ENCODE results near the gene LDLRAD3. TPM values are rescaled to one million over a fixed set of nuclear protein-coding genes. Genes with fewer than 3 reads are reported as not detected.

LDLRAD3 gene
- total RNA-seq, 2 experiments from 2014 or later, result 0.22 to 0.59 TPM

DNA sequence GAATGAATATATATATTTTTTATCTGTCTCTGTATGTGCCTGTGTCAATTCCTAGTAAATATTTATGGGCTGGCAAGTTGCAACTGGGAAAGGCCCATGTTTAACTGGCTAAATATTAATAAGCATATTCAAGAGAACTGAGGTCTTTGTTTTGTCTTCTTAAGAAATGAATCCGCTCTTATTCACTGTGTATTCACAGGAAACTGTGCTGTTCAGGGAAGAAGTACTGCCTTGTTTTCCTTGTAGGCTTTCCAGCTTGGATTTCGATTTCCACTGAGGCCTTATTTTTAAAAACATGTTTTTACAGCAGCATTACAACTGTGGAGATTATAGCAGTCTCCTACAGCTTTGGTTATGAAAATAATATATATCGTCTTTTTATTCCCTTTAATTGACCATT, 64.7 kb downstream of the LDLRAD3 start:
- Mint-ChIP-seq H3K9me3 (no peaks in the 10 kb centered on the region), H3K4me3 (no peak overlapping the region), H3K27me3 (peaks cover 15% of the 10 kb centered on the region), H3K36me3 (ENCODE audit: low read depth) (no peaks in the 10 kb centered on the region), H3K27ac (no peak overlapping the region), H3K4me1 (ENCODE audit: low read depth) (no peaks in the 10 kb centered on the region)
- intact Hi-C loops (cut with micrococcal nuclease), result no loop called here
- ChIA-PET CTCF (no interaction called here), POLR2A (no interaction called here)
- no peak for DNase-seq
- TF ChIP-seq, protein P1, sequence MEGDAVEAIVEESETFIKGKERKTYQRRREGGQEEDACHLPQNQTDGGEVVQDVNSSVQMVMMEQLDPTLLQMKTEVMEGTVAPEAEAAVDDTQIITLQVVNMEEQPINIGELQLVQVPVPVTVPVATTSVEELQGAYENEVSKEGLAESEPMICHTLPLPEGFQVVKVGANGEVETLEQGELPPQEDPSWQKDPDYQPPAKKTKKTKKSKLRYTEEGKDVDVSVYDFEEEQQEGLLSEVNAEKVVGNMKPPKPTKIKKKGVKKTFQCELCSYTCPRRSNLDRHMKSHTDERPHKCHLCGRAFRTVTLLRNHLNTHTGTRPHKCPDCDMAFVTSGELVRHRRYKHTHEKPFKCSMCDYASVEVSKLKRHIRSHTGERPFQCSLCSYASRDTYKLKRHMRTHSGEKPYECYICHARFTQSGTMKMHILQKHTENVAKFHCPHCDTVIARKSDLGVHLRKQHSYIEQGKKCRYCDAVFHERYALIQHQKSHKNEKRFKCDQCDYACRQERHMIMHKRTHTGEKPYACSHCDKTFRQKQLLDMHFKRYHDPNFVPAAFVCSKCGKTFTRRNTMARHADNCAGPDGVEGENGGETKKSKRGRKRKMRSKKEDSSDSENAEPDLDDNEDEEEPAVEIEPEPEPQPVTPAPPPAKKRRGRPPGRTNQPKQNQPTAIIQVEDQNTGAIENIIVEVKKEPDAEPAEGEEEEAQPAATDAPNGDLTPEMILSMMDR (IDR thresholded peaks at IDR 0.05), result no peak
- ATAC-seq, result no peak

DNA sequence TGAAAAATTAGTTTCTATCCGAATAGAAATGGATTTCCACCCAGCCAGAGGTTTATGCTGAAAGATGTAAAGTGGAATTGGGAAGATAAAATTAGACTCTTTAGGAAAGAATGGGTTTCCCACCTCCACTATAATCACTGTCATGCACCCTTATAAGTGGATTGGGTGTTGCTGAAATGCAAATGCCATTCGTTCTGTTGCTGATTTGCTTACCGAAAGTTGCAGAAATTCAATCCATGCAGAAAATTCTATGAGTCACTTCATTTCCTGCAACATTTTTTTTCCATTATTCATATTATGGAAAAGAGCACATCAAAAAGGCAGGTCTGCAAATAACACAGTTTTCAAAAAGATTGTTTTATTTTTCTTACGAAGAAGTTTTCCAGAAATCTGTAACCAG, 65.6 kb downstream of the LDLRAD3 start:
- no peaks in the 10 kb centered on the region for H3K9me3 Mint-ChIP-seq
- no peak for DNase-seq
- no peaks in the 10 kb centered on the region for H3K4me1 Mint-ChIP-seq (ENCODE audit: low read depth)
- CTCF ChIA-PET, result no interaction called here
- H3K36me3 Mint-ChIP-seq (ENCODE audit: low read depth), result no peaks in the 10 kb centered on the region
- intact Hi-C loops (cut with micrococcal nuclease), result no loop called here
- TF ChIP-seq, protein P1 (IDR thresholded peaks at IDR 0.05), result no peak
- POLR2A ChIA-PET, result no interaction called here
- no peak overlapping the region for H3K27ac Mint-ChIP-seq
- no peak for ATAC-seq
- peaks cover 15% of the 10 kb centered on the region for H3K27me3 Mint-ChIP-seq
- no peak overlapping the region for H3K4me3 Mint-ChIP-seq

DNA sequence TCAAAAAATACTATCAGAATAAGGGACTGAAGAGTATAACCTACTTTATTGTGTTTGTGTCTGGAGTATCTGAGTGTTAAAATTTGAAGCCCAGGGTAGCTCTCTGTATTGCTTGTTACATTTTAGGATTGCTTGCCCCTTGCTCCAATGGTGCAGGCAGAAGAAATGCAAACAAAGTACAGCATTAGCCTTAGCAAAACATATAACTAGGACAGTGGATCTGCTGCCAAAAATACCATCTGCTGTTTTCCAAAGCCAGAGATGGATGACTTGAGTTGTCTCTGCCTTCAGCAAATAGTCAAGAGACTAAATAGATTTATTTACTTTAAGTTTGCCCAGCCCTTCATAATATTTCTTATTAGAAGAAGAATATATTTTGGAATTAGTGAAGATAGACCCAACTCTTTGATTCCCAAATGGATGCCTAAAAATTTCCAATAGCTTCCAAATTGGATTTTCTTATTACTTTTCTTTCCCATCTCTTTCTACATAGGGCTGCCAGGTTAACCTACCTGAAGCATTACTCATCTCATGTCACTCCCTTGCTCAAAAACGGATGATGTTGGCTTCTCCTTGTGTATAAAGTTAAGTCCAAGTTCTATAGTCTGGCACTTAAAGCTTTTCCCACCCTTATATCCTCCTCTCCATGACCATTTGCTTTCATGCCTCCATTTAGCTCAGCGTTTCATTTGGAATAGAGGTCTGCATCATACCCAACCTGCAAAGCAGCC, 66.3 kb downstream of the LDLRAD3 start:
- H3K9me3 Mint-ChIP-seq, result no peaks in the 10 kb centered on the region
- H3K4me3 Mint-ChIP-seq, result no peak overlapping the region
- H3K27ac Mint-ChIP-seq, result no peak overlapping the region
- H3K36me3 Mint-ChIP-seq (ENCODE audit: low read depth), result no peaks in the 10 kb centered on the region
- DNase-seq (no peak), ATAC-seq (no peak)
- ChIA-PET POLR2A (no interaction called here), CTCF (no interaction called here)
- intact Hi-C loops (cut with micrococcal nuclease), result no loop called here
- TF ChIP-seq, protein P1 (IDR thresholded peaks at IDR 0.05), result no peak
- peaks cover 15% of the 10 kb centered on the region for H3K27me3 Mint-ChIP-seq
- H3K4me1 Mint-ChIP-seq (ENCODE audit: low read depth), result no peaks in the 10 kb centered on the region

DNA sequence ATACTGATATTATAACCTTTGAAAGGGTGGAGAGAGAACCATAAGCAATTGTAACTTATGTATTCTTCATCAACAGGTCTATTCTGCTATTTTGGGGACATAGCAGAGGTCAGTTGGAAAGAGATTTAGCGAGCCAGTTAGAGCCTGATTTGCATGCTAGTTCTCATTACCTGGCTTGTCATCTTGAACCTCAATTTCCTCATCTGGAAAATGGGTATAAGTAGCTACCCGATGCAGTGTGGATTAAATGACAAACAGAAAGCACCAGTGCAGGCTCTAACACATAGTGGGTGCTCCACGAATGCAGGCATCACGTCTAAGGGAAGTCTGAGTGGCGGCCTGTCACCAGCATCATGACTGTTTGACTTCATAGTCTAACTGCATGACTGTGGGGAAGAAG, 67.7 kb downstream of the LDLRAD3 start:
- POLR2A ChIA-PET, result interaction anchor here (0.6 kb wide), 1 partner anchor 139 kb away, joined by 3 read pairs; no protein-coding TSS in a partner anchor
- H3K36me3 Mint-ChIP-seq (ENCODE audit: low read depth), result no peaks in the 10 kb centered on the region
- peaks cover 12% of the 10 kb centered on the region for H3K27me3 Mint-ChIP-seq
- H3K27ac Mint-ChIP-seq, result no peak overlapping the region
- H3K4me3 Mint-ChIP-seq, result no peak overlapping the region
- H3K9me3 Mint-ChIP-seq, result no peaks in the 10 kb centered on the region
- TF ChIP-seq, protein P1 (IDR thresholded peaks at IDR 0.05), result no peak
- no peaks in the 10 kb centered on the region for H3K4me1 Mint-ChIP-seq (ENCODE audit: low read depth)
- CTCF ChIA-PET, result no interaction called here
- DNase-seq (no peak), ATAC-seq (no peak)
- intact Hi-C loops (cut with micrococcal nuclease), result no loop called here

DNA sequence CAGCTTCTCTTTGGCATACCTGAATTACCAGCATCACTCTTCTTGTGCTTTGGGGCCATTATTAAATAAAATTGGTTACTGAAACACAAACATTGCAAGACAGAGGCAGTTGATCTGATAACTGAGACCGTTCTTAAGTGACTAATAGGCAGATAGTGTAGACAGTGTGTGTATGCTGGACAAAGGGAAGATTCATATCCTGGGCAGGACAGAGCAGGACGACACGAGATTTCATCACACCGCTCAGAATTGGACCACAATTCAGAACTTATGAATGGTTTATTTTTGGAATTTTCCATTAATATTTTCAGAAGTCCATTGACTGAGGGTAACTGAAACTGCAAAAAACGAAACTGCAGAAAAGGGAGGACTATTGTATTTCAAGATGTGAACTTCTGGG, 68.6 kb downstream of the LDLRAD3 start:
- ChIA-PET POLR2A (interaction anchor here (0.6 kb wide), 1 partner anchor 139 kb away, joined by 3 read pairs; no protein-coding TSS in a partner anchor), CTCF (no interaction called here)
- intact Hi-C loops (cut with micrococcal nuclease), result no loop called here
- ATAC-seq, result no peak
- Mint-ChIP-seq H3K4me3 (no peak overlapping the region), H3K27me3 (peaks cover 8% of the 10 kb centered on the region), H3K27ac (no peak overlapping the region), H3K9me3 (no peaks in the 10 kb centered on the region), H3K4me1 (ENCODE audit: low read depth) (no peaks in the 10 kb centered on the region), H3K36me3 (ENCODE audit: low read depth) (no peaks in the 10 kb centered on the region)
- TF ChIP-seq, protein P1 (IDR thresholded peaks at IDR 0.05), result no peak
- no peak for DNase-seq

All from activated CD8-positive, alpha-beta T cell treated with anti-CD3 and anti-CD28 coated beads for 36 hours (primary cell).